Spleen (tissue), 11 donors: ENCODE measurements around the gene KSR2. TPM values are rescaled to one million over a fixed set of nuclear protein-coding genes. Genes with fewer than 3 reads are reported as not detected.

ENCODE experiments used
- DNase-seq: peaks from one replicate; pipeline ENCODE4 v3.0.0-alpha.2; 2020
- H3K27ac ChIP-seq, 8 donors: fragments of 200-600 bp; sonication (generic) in 7 of 8; 1 replicate in 4 of 8; 2 replicates in 4 of 8; pipeline versions ENCODE4 v1.5.0 to v1.8.0; 2016 to 2021; ENCODE audit warnings: inconsistent platforms in 4 of 8, mild to moderate bottlenecking in 4 of 8, moderate library complexity in 1 of 8
- H3K27me3 ChIP-seq, 7 donors: fragments of 200-600 bp; sonication (generic) in 6 of 7; replicated peaks in 1 of 7; 1 replicate in 4 of 7; 2 replicates in 3 of 7; pipeline versions ENCODE4 v1.5.0 to v1.8.0; 2016 to 2021; ENCODE audit warnings: inconsistent platforms in 3 of 7, mild to moderate bottlenecking in 1 of 7
- H3K36me3 ChIP-seq, 6 donors: fragments of 200-600 bp; sonication (generic) in 5 of 6; 1 replicate in 4 of 6; 2 replicates in 2 of 6; pipeline versions ENCODE4 v1.5.0 to v1.8.0; 2016 to 2021; ENCODE audit warnings: inconsistent platforms in 2 of 6
- H3K4me1 ChIP-seq, 6 donors: fragments of 200-600 bp; sonication (generic) in 5 of 6; 1 replicate in 3 of 6; 2 replicates in 3 of 6; pipeline versions ENCODE4 v1.5.0 to v1.8.0; 2016 to 2021; ENCODE audit warnings: inconsistent platforms in 3 of 6
- H3K4me3 ChIP-seq, 8 donors: fragments of 200-600 bp; sonication (generic) in 7 of 8; 1 replicate in 4 of 8; 2 replicates in 4 of 8; pipeline versions ENCODE4 v1.5.0 to v1.8.0; 2016 to 2021; ENCODE audit warnings: inconsistent platforms in 4 of 8, mild to moderate bottlenecking in 4 of 8, moderate library complexity in 2 of 8
- H3K9me3 ChIP-seq, 8 donors: fragments of 200-600 bp; sonication (generic) in 7 of 8; 1 replicate in 4 of 8; 2 replicates in 4 of 8; pipeline versions ENCODE4 v1.5.0 to v1.8.0; 2016 to 2021; ENCODE audit warnings: inconsistent platforms in 4 of 8
- POLR2A ChIP-seq, 3 donors: fragments of 450-650 bp; IDR thresholded peaks; one replicate each; pipeline ENCODE4 v1.5.1; 2017; ENCODE audit warnings: antibody characterized with exemption in 3 of 3, mild to moderate bottlenecking in 1 of 3
- POLR2AphosphoS5 ChIP-seq, 3 donors: sonication (generic); formaldehyde crosslinking; IDR thresholded peaks; one replicate each; pipeline ENCODE4 v1.5.1; 2017; ENCODE audit warnings: antibody characterized with exemption in 3 of 3
- WGBS, 5 donors: extraction: QIAGEN DNeasy Blood & Tissue Kit in 3 of 5; methylation state at CpG; one replicate each; pipeline versions ENCODE4 v1.1.5 to v1.1.7; 2013 to 2018; 5-methylcytosine and 5-hydroxymethylcytosine counted together
- intact Hi-C: fragments of 100-400 bp; cut with DNase I; formaldehyde crosslinking; loops from one replicate; pipeline ENCODE4 v1.15.0; 2023; ENCODE audit warnings: low total_unique reads
- polyA plus RNA-seq, 3 donors: library from polyadenylated mRNA; stranded (reverse); fragments of 200-250 nt; gene quantifications; one replicate each; pipeline ENCODE4 v1.2.1, GENCODE V29; 2013
- total RNA-seq, 7 donors: library from RNA; depleted of rRNA in 3 of 7; stranded (reverse); fragments of >200 nt in 3 of 7; fragmentation: NEBNext Ultra II Directional in 4 of 7; extraction: Animal tissue kit (Norgen Biotek cat#: 25700) in 4 of 7; gene quantifications; one replicate each; pipeline versions ENCODE4 v1.1.0 to v1.2.1, GENCODE V29; 2016 to 2021
- TF ChIP-seq, protein P1 (sequence below), 11 experiments: fragments of 200-600 bp in 7 of 11; fragments of 450-650 bp in 4 of 11; sonication (generic) in 4 of 11; IDR thresholded peaks in 8 of 11; conservative IDR thresholded peaks in 3 of 11; 1 replicate in 7 of 11; 2 replicates in 4 of 11; pipeline versions ENCODE4 v1.4.0 to v1.8.0; 2016 to 2021; ENCODE audit warnings: antibody characterized with exemption in 11 of 11, inconsistent platforms in 4 of 11, mild to moderate bottlenecking in 1 of 11
- donor health status: healthy with polysubstance abuse.
- donor health status: DM: no; HTN: no; CAD: no; lungs with moderate emphysema.
- donor health status: DM: no; HTN: no; CAD: no.
- donor health status: Bipolar disorder and iron deficiency.
- donor health status: healthy.
- donor health status: DM: no; HTN: no; CAD: no.
- donor health status: DM: yes; HTN: yes; CAD: no.

The KSR2 gene
- total and polyA plus RNA-seq, 10 donors, result under 0.01 to 0.09 (median 0.02) TPM; not detected in 4

DNA sequence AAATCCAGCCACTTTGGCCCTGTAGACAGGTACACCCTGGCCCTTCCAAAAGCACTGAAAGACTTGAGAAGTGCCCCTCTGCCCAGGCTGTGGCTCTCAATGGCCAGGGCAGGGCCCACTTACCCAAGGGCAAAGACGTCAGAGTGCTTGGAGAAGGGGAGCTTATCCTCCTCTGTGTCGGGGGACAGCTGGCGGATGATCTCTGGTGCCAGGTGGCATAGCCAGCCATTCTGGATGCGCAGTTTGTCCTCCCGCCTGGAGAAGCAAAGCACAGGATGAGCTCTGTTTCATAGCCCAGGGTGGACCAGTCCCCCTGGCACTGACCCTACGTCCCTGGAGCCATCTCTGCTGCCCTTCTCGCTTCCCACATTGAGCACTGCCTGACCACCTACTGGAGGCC lies 492.4 kb downstream of the KSR2 start:
- WGBS, 5 donors, result 89 to 96% (median 92%) methylated on average over 7 of the region's 7 CpGs
- H3K36me3 ChIP-seq, result no peaks in the 10 kb centered on the region
- H3K4me1 ChIP-seq, result no peaks in the 10 kb centered on the region
- H3K27ac ChIP-seq, result no peak overlapping the region
- H3K27me3 ChIP-seq, result peaks cover 0 to 21% (median 0%) of the 10 kb centered on the region in 7 donors
- peaks cover 0 to 2% (median under 1%) of the 10 kb centered on the region in 8 donors for H3K9me3 ChIP-seq
- DNase-seq, result no peak
- no peak overlapping the region for H3K4me3 ChIP-seq
- intact Hi-C loops, result no loop called here
- TF ChIP-seq POLR2A (IDR thresholded peaks at IDR 0.05) (no peak), POLR2AphosphoS5 (IDR thresholded peaks at IDR 0.05) (no peak)
- TF ChIP-seq, protein P1, sequence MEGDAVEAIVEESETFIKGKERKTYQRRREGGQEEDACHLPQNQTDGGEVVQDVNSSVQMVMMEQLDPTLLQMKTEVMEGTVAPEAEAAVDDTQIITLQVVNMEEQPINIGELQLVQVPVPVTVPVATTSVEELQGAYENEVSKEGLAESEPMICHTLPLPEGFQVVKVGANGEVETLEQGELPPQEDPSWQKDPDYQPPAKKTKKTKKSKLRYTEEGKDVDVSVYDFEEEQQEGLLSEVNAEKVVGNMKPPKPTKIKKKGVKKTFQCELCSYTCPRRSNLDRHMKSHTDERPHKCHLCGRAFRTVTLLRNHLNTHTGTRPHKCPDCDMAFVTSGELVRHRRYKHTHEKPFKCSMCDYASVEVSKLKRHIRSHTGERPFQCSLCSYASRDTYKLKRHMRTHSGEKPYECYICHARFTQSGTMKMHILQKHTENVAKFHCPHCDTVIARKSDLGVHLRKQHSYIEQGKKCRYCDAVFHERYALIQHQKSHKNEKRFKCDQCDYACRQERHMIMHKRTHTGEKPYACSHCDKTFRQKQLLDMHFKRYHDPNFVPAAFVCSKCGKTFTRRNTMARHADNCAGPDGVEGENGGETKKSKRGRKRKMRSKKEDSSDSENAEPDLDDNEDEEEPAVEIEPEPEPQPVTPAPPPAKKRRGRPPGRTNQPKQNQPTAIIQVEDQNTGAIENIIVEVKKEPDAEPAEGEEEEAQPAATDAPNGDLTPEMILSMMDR (IDR thresholded peaks at IDR 0.05 in 8 of 11, conservative IDR thresholded peaks at IDR 0.05 in 3 of 11), result no peak

DNA sequence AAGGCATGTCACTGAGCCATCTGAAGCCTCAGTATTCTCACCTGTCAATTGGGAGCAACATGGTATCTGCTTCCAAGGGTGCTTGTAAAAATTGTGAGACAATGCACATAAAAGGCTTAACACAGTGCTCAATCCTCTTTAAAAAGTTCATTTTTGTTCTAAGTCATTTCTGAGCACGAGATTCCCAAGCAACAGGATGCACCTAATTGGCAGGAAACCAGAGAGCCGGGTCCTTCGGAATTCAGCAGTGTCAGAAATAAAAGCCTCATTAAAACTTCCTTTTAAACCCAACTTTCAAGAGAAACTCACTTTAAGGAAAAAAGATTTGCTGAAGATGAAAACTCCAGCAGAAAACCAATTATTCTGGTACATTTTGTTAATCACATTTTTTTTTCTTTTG lies 494.9 kb downstream of the KSR2 start:
- H3K4me1 ChIP-seq, result no peaks in the 10 kb centered on the region
- WGBS, 5 donors, result 0 to 5% (median 4%) methylated on average over 3 of the region's 3 CpGs
- H3K4me3 ChIP-seq, result no peak overlapping the region
- no peak overlapping the region for H3K27ac ChIP-seq
- no peak for DNase-seq
- H3K27me3 ChIP-seq, result peaks cover 0 to 7% (median 0%) of the 10 kb centered on the region in 7 donors
- no peaks in the 10 kb centered on the region for H3K36me3 ChIP-seq
- H3K9me3 ChIP-seq, result peaks cover 0 to 17% (median 10%) of the 10 kb centered on the region in 8 donors
- intact Hi-C loops, result no loop called here
- no peak for TF ChIP-seq POLR2AphosphoS5 (IDR thresholded peaks at IDR 0.05)

DNA sequence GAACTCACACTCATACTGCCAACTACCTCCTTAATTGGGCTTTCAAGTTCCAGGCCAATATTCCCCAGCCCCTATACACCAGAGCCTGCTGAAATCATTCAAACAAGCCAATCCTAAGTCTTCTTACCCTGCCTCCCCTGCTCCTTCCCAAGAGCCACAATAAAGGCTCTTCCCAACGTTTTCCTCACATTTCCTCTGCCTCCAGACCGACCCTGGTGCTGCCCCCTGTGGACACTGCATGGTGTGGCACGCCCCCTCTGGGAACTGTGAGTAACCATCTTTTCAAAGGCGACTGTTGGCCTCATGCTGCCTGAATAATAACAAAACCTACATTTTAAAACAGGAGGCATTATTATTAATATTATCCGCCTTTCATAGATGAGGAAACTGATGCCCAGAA lies 495.8 kb downstream of the KSR2 start:
- intact Hi-C loops, result no loop called here
- Histone ChIP-seq H3K4me1 (no peaks in the 10 kb centered on the region), H3K9me3 (peaks cover 0 to 17% (median 10%) of the 10 kb centered on the region in 8 donors), H3K27me3 (peaks cover 0 to 13% (median 0%) of the 10 kb centered on the region in 7 donors), H3K4me3 (no peak overlapping the region), H3K36me3 (no peaks in the 10 kb centered on the region), H3K27ac (no peak overlapping the region)
- 30 to 43% (median 36%) methylated on average over 5 of the region's 5 CpGs for WGBS, 5 donors
- TF ChIP-seq, protein P1 (IDR thresholded peaks at IDR 0.05 in 8 of 11, conservative IDR thresholded peaks at IDR 0.05 in 3 of 11), result peak in 1 of 11 experiments; percentile 12
- no peak for TF ChIP-seq POLR2AphosphoS5 (IDR thresholded peaks at IDR 0.05)
- peak; percentile 30 for DNase-seq

DNA sequence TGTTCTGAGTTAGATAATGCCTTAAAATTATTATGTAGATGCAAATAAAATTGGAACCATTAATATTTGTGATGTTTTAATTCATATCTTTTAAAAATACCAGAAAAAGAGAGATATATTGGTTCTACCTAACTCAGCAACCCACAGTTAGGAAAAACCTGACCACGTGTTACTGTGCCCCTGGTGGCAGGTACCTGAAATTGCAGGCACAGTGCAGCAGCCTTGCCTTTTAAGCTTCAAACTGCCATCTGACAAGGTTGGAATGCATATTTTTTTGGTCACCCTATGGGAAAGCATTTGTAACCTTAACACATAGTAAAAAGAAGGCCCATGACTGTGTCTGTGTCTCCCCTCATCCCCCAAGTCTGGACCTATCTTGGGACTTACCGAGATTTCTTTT lies 498.0 kb downstream of the KSR2 start:
- no peak for TF ChIP-seq POLR2AphosphoS5 (IDR thresholded peaks at IDR 0.05)
- TF ChIP-seq, protein P1 (IDR thresholded peaks at IDR 0.05 in 8 of 11, conservative IDR thresholded peaks at IDR 0.05 in 3 of 11), result peak in 4 of 11 experiments; percentile 14 to 38 (median 28)
- Histone ChIP-seq H3K27me3 (peaks cover 0 to 13% (median 0%) of the 10 kb centered on the region in 7 donors), H3K36me3 (no peaks in the 10 kb centered on the region), H3K4me3 (no peak overlapping the region), H3K4me1 (no peaks in the 10 kb centered on the region), H3K9me3 (peaks cover 0 to 17% (median 10%) of the 10 kb centered on the region in 8 donors), H3K27ac (no peak overlapping the region)
- DNase-seq, result no peak
- intact Hi-C loops, result no loop called here
- 51 to 58% (median 57%) methylated on average over 2 of the region's 2 CpGs for WGBS, 5 donors
